GM23338 (cell line): ENCODE data around the gene GHRHR. TPM values are rescaled to one million over a fixed set of nuclear protein-coding genes. Genes with fewer than 3 reads are reported as not detected.

Experiments used
- ATAC-seq: fragments of 200-7000 bp; cut with Tn5 transposase; 3 replicates; pipeline ENCODE4 v1.9.1; 2020
- DNase-seq: peaks from one replicate; pipeline ENCODE4 v3.0.0-alpha.2; 2015; ENCODE audit warnings: low spot score
- H2AFZ ChIP-seq: fragments of 200-600 bp; sonication (generic); 2 replicates; pipeline ENCODE4 v1.8.0; 2016; ENCODE audit warnings: antibody characterized with exemption, mild to moderate bottlenecking, moderate library complexity
- H3F3A ChIP-seq: fragments of 200-600 bp; sonication (generic); replicated peaks from 2 replicates; pipeline ENCODE4 v1.8.0; 2017; ENCODE audit warnings: antibody characterized with exemption, mixed run types, low read depth
- H3K27ac ChIP-seq: fragments of 200-600 bp; sonication (generic); 2 replicates; pipeline ENCODE4 v1.6.1; 2016; ENCODE audit warnings: low read depth
- H3K27me3 ChIP-seq: fragments of 200-600 bp; sonication (generic); 2 replicates; pipeline ENCODE4 v1.8.0; 2016; ENCODE audit warnings: mild to moderate bottlenecking, mixed run types, moderate library complexity; ENCODE audit not compliant: insufficient read depth
- H3K36me3 ChIP-seq: fragments of 200-600 bp; sonication (generic); 2 replicates; pipeline ENCODE4 v1.8.0; 2016; ENCODE audit warnings: mild to moderate bottlenecking; ENCODE audit not compliant: insufficient read depth
- H3K4me1 ChIP-seq: fragments of 200-600 bp; sonication (generic); 2 replicates; pipeline ENCODE4 v1.8.0; 2016; ENCODE audit warnings: mild to moderate bottlenecking, moderate library complexity; ENCODE audit not compliant: insufficient read depth
- H3K4me2 ChIP-seq: fragments of 200-600 bp; sonication (generic); 2 replicates; pipeline ENCODE4 v1.7.1; 2017; ENCODE audit warnings: mixed run types
- H3K4me3 ChIP-seq: fragments of 200-600 bp; sonication (generic); 2 replicates; pipeline ENCODE4 v1.6.1; 2016; ENCODE audit warnings: mixed run types
- H3K79me2 ChIP-seq: fragments of 200-600 bp; sonication (generic); replicated peaks from 2 replicates; pipeline ENCODE4 v1.8.0; 2017; ENCODE audit warnings: mild to moderate bottlenecking; ENCODE audit not compliant: insufficient read depth
- H3K9me2 ChIP-seq: fragments of 200-600 bp; sonication (generic); 2 replicates; pipeline ENCODE4 v1.8.0; 2017; ENCODE audit not compliant: insufficient read depth
- H4K20me1 ChIP-seq: fragments of 200-600 bp; sonication (generic); replicated peaks from 2 replicates; pipeline ENCODE4 v1.8.0; 2017; ENCODE audit warnings: mild to moderate bottlenecking; ENCODE audit not compliant: insufficient read depth
- H3K27ac Mint-ChIP-seq: 2 replicates; pipeline ENCODE4 v1.8.0; 2020; ENCODE audit warnings: inconsistent platforms, mild to moderate bottlenecking, moderate library complexity, mixed read lengths
- H3K27me3 Mint-ChIP-seq: 3 replicates; pipeline ENCODE4 v1.8.0; 2022; ENCODE audit warnings: low read depth, mild to moderate bottlenecking, moderate library complexity, mixed read lengths, inconsistent platforms; ENCODE audit not compliant: insufficient read depth, poor library complexity
- H3K36me3 Mint-ChIP-seq: 3 replicates; pipeline ENCODE4 v1.8.0; 2021; ENCODE audit warnings: low read depth, mild to moderate bottlenecking, inconsistent platforms, moderate library complexity, mixed read lengths
- H3K4me1 Mint-ChIP-seq: 3 replicates; pipeline ENCODE4 v1.8.0; 2020; ENCODE audit warnings: mild to moderate bottlenecking, inconsistent platforms, mixed read lengths
- H3K4me3 Mint-ChIP-seq: 3 replicates; pipeline ENCODE4 v1.8.0; 2021; ENCODE audit warnings: moderate library complexity, mild to moderate bottlenecking, inconsistent platforms, mixed read lengths
- H3K9me3 Mint-ChIP-seq: 3 replicates; pipeline ENCODE4 v1.8.0; 2020; ENCODE audit warnings: moderate library complexity, mild to moderate bottlenecking, inconsistent platforms, mixed read lengths
- CREB1 ChIP-seq: fragments of 250-450 bp; sonication (Bioruptor Pico); IDR thresholded peaks from 2 replicates; pipeline ENCODE4 v1.5.0; 2020; ENCODE audit warnings: low read depth, mild to moderate bottlenecking, moderate library complexity
- CTCF ChIP-seq, 2 experiments: fragments of 200-600 bp in 1 of 2; sonication (generic) in 1 of 2; conservative IDR thresholded peaks; 2 replicates each; pipeline versions ENCODE4 v1.5.1 to v1.6.1; 2016 to 2017; ENCODE audit warnings: antibody characterized with exemption in 2 of 2, low read depth in 2 of 2, mild to moderate bottlenecking in 2 of 2, moderate library complexity in 1 of 2
- ETS1 ChIP-seq: IDR thresholded peaks from 2 replicates; pipeline ENCODE4 v1.6.1; 2016; ENCODE audit warnings: antibody characterized with exemption
- EZH2 ChIP-seq: fragments of 200-600 bp; sonication (generic); IDR thresholded peaks from one replicate; pipeline ENCODE4 v1.8.0; 2017; ENCODE audit warnings: antibody characterized with exemption, mild to moderate bottlenecking, low read depth; ENCODE audit not compliant: unreplicated experiment
- EZH2phosphoT487 ChIP-seq: fragments of 200-600 bp; sonication (generic); IDR thresholded peaks from one replicate; pipeline ENCODE4 v1.8.1; 2018; ENCODE audit warnings: antibody characterized with exemption; ENCODE audit not compliant: unreplicated experiment
- JUNB ChIP-seq: IDR thresholded peaks from one replicate; pipeline ENCODE4 v1.6.1; 2016; ENCODE audit warnings: antibody characterized with exemption; ENCODE audit not compliant: unreplicated experiment
- NANOG ChIP-seq: IDR thresholded peaks from 2 replicates; pipeline ENCODE4 v1.6.1; 2016; ENCODE audit warnings: antibody characterized with exemption, borderline replicate concordance
- POLR2AphosphoS5 ChIP-seq: IDR thresholded peaks from 2 replicates; pipeline ENCODE4 v1.6.1; 2016; ENCODE audit warnings: antibody characterized with exemption, low read depth
- REST ChIP-seq: IDR thresholded peaks from one replicate; pipeline ENCODE4 v1.6.1; 2018; ENCODE audit warnings: antibody characterized with exemption; ENCODE audit not compliant: unreplicated experiment
- STAT1 ChIP-seq: IDR thresholded peaks from one replicate; pipeline ENCODE4 v1.6.1; 2016; ENCODE audit warnings: antibody characterized with exemption; ENCODE audit not compliant: unreplicated experiment
- ZNF114 ChIP-seq: fragments of 250-450 bp; sonication (Bioruptor Pico); IDR thresholded peaks from 2 replicates; pipeline ENCODE4 v1.5.0; 2020; ENCODE audit warnings: mild to moderate bottlenecking, moderate library complexity
- ZNF331 ChIP-seq: fragments of 250-450 bp; sonication (Bioruptor Pico); IDR thresholded peaks from 2 replicates; pipeline ENCODE4 v1.5.0; 2020; ENCODE audit warnings: low read depth, mild to moderate bottlenecking, moderate library complexity
- ZNF462 ChIP-seq: fragments of 250-450 bp; sonication (Bioruptor Pico); IDR thresholded peaks from 2 replicates; pipeline ENCODE4 v1.5.0; 2020; ENCODE audit warnings: mild to moderate bottlenecking, moderate library complexity
- polyA plus RNA-seq: library from polyadenylated mRNA; unstranded; fragments of >200 nt; fragmentation: Nextera tagmentation; extraction: Ambion mirVana; gene quantifications from 2 replicates; pipeline ENCODE4 v1.2.1, GENCODE V29; 2016
- total RNA-seq: library from RNA; depleted of rRNA; stranded (reverse); fragments of >200 nt; shearing (Covaris generic); gene quantifications from 2 replicates; pipeline ENCODE4 v1.2.3, GENCODE V29; 2014

GHRHR gene
- total and polyA plus RNA-seq, 2 experiments from 2014 or later: 2.2 TPM; not detected in 1

- no peak overlapping the region for H3K4me3 Mint-ChIP-seq
- Histone ChIP-seq H3K79me2 (no peaks in the 10 kb centered on the region), H3K27ac (no peak overlapping the region), H4K20me1 (no peaks in the 10 kb centered on the region), H3F3A (no peaks in the 10 kb centered on the region), H2AFZ (no peak overlapping the region), H3K27me3 (no peaks in the 10 kb centered on the region), H3K4me3 (no peak overlapping the region), H3K4me1 (no peaks in the 10 kb centered on the region), H3K4me2 (no peak overlapping the region), H3K36me3 (no peaks in the 10 kb centered on the region), H3K9me2 (0 out of 2 replicates have a peak, but pooled peaks cover 8% of the 10 kb centered on the region)
- peaks cover 10% of the 10 kb centered on the region; the same call in 2 of the 3 replicates for H3K36me3 Mint-ChIP-seq
- H3K27me3 Mint-ChIP-seq: peaks cover 10% of the 10 kb centered on the region
- DNase-seq: no peak
- H3K27ac Mint-ChIP-seq: no peak overlapping the region
- 0 out of 3 replicates have a peak, but pooled peaks cover 2% of the 10 kb centered on the region for H3K4me1 Mint-ChIP-seq
- no peak for ATAC-seq
- TF ChIP-seq ETS1 (no peak), STAT1 (no peak), ZNF462 (CRISPR knock-in tag) (no peak), NANOG (no peak), ZNF331 (CRISPR knock-in tag) (no peak), REST (no peak), CTCF (conservative IDR thresholded peaks at IDR 0.05; ENCODE audit: low read depth in 2 of 2) (no peak), EZH2phosphoT487 (no peak), EZH2 (no peak), POLR2AphosphoS5 (no peak), ZNF114 (CRISPR knock-in tag) (no peak), JUNB (no peak), CREB1 (CRISPR knock-in tag) (no peak)
- no peaks in the 10 kb centered on the region for H3K9me3 Mint-ChIP-seq
Observed at GRCh38 chr7:31006857-31007256, 43.1 kb downstream of the GHRHR start.
